GM12878 (cell line): ENCODE results near the gene SYNM.

Experiments
- CEBPB ChIP-seq, 2 experiments: fragments of 150-350 bp in 1 of 2; IDR thresholded peaks; 2 replicates each; pipeline ENCODE4 v1.6.1; 2012 to 2014; ENCODE audit warnings: low read depth in 2 of 2, low read length in 2 of 2, borderline replicate concordance in 1 of 2, inconsistent platforms in 1 of 2
- CREB1 ChIP-seq: IDR thresholded peaks from 2 replicates; pipeline ENCODE4 v1.6.1; 2012; ENCODE audit warnings: low read depth, mild to moderate bottlenecking, inconsistent platforms
- EZH2 ChIP-seq: IDR thresholded peaks from 2 replicates; pipeline ENCODE4 v1.6.1; 2012; ENCODE audit warnings: low read depth, mild to moderate bottlenecking, control low read depth, inconsistent platforms, low read length, borderline replicate concordance; ENCODE audit not compliant: control insufficient read depth
- FOXK2 ChIP-seq: fragments of 450-650 bp; IDR thresholded peaks from 2 replicates; pipeline ENCODE4 v1.6.1; 2017; ENCODE audit warnings: mild to moderate bottlenecking, moderate library complexity
- HDAC2 ChIP-seq: fragments of 200-600 bp; sonication (generic); IDR thresholded peaks from 2 replicates; pipeline ENCODE4 v1.6.1; 2017
- LARP7 ChIP-seq: fragments of 450-650 bp; IDR thresholded peaks from 2 replicates; pipeline ENCODE4 v1.6.1; 2017; ENCODE audit warnings: mild to moderate bottlenecking
- POLR2A ChIP-seq: IDR thresholded peaks from 2 replicates; pipeline ENCODE4 v1.6.1; 2011; ENCODE audit warnings: low read depth, mild to moderate bottlenecking, low read length
- POLR2AphosphoS5 ChIP-seq: IDR thresholded peaks from 2 replicates; pipeline ENCODE4 v1.6.1; 2011; ENCODE audit warnings: mild to moderate bottlenecking, low read length, inconsistent platforms
- SMAD5 ChIP-seq: IDR thresholded peaks from 2 replicates; pipeline ENCODE4 v1.6.1; 2016; ENCODE audit warnings: antibody characterized with exemption, low read depth
- TARDBP ChIP-seq: IDR thresholded peaks from 2 replicates; pipeline ENCODE4 v1.6.1; 2016; ENCODE audit warnings: borderline replicate concordance
- TCF7 ChIP-seq: IDR thresholded peaks from 2 replicates; pipeline ENCODE4 v1.6.1; 2014; ENCODE audit warnings: antibody characterized with exemption, borderline replicate concordance
- ZNF384 ChIP-seq: IDR thresholded peaks from 2 replicates; pipeline ENCODE4 v1.6.1; 2012; ENCODE audit warnings: low read depth, mild to moderate bottlenecking, low read length, improper control_type of control experiment, borderline replicate concordance
- TF ChIP-seq, protein P1 (sequence below), 3 experiments: IDR thresholded peaks in 2 of 3; conservative IDR thresholded peaks in 1 of 3; 2 replicates each; pipeline ENCODE4 v1.5.1; 2011; ENCODE audit warnings: low read depth in 3 of 3, low read length in 3 of 3, mild to moderate bottlenecking in 3 of 3, control low read depth in 2 of 3, moderate library complexity in 2 of 3, inconsistent platforms in 1 of 3, mixed read lengths in 1 of 3; ENCODE audit not compliant: control insufficient read depth in 2 of 3, insufficient read depth in 1 of 3; ENCODE audit errors: extremely low read depth in 1 of 3

DNA sequence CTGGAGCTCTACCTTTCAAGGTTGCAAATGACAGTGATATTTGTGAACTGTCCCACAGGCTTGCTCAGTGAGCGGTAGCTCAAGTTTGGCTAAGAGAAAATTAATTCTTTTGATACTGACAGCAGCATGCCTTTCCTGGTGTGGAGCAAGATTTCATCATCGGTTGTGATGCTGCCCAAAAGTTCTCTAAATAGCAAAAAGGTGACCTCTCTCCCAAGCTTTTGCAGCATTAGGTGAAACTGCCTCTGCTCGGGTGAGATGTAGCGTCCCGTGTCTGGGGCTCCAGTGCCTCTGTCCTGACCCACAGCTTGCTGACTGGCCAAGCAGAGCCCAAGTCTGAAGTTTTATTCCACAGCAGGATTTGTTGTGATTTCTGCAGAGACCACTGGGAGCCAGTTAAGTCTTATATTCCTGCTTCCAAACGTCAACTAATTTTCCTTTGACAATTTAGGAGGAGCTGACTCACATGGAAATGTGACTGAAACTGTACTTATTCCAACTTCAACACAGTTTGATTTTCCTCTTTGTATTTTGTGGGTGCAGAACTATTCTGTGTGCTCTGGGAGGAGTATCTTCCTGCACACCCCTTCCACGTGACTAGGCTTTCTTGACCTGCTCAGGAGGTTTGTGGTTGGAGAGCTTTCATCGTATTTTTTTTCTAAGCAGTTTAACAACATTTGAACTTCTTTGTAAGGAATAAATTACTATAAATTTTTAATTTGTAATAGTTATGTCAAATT is 5.9 kb downstream of the SYNM start:
- TF ChIP-seq, protein P1, sequence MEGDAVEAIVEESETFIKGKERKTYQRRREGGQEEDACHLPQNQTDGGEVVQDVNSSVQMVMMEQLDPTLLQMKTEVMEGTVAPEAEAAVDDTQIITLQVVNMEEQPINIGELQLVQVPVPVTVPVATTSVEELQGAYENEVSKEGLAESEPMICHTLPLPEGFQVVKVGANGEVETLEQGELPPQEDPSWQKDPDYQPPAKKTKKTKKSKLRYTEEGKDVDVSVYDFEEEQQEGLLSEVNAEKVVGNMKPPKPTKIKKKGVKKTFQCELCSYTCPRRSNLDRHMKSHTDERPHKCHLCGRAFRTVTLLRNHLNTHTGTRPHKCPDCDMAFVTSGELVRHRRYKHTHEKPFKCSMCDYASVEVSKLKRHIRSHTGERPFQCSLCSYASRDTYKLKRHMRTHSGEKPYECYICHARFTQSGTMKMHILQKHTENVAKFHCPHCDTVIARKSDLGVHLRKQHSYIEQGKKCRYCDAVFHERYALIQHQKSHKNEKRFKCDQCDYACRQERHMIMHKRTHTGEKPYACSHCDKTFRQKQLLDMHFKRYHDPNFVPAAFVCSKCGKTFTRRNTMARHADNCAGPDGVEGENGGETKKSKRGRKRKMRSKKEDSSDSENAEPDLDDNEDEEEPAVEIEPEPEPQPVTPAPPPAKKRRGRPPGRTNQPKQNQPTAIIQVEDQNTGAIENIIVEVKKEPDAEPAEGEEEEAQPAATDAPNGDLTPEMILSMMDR (IDR thresholded peaks at IDR 0.05 in 2 of 3, conservative IDR thresholded peaks at IDR 0.05 in 1 of 3; ENCODE audit: control insufficient read depth in 2 of 3, extremely low read depth in 1 of 3, insufficient read depth in 1 of 3, low read depth in 3 of 3, low read length in 3 of 3): no peak
- TF ChIP-seq EZH2 (no peak), SMAD5 (no peak), TCF7 (no peak), POLR2AphosphoS5 (no peak), CEBPB (IDR thresholded peaks at IDR 0.05; ENCODE audit: borderline replicate concordance in 1 of 2, low read depth in 2 of 2, low read length in 2 of 2) (no peak), FOXK2 (no peak), CREB1 (no peak), HDAC2 (no peak), TARDBP (no peak), LARP7 (no peak), POLR2A (no peak), ZNF384 (no peak)
